Stimulated activated CD4-positive, alpha-beta T cell treated with anti-CD3 and anti-CD28 coated beads, TNF-alpha, amount 100 ng/mL, for 48 hours (primary cell): ENCODE data around the gene SLC7A7.
"Not testable (repeated sequence)": the region's sequence is repeated elsewhere in the genome, so short reads cannot be mapped to it uniquely, and the experiment has no call there.

ENCODE experiments used
- DNase-seq, 3 donors: peaks; one replicate each; pipeline ENCODE4 v3.0.0-alpha.2; 2020; ENCODE audit warnings: low read depth in 3 of 3

The SLC7A7 gene

DNA sequence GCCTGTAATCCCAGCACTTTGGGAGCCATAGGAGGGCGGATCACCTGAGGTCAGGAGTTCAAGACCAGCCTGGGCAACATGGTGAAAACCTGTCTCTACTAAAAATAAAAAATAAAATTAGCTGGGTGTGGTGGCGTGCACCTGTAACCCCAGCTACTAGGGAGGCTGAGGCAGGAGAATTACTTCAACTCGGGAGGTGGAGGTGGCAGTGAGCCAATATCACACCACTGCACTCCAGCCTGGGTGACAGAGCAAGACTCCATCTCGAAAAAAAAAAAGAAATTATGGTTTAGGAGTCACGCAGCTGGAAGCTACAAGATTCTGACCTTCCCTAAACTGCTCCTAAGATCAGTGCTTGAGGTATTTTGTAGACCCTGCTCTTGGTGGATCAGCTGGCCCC is 21.7 kb downstream of the SLC7A7 start:
- not testable (repeated sequence) for DNase-seq

DNA sequence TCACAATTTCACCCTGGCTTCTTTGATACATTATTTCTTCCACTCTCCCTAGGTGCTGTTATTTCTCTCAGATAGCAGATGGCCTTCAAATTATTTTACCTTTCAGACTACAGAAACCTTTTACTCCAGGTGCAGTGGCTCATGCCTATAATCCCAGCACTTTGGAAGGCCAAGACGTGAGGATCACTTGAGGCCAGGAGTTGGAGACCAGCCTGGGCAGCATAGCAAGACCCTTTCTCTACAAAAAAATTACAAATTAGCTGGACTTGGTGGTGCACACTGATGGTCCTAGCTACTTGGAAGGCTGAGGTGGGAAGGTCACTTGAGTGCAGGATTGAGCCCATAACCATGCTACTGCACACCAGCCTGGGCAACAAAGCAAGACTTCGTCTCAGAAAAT is 23.1 kb downstream of the SLC7A7 start:
- DNase-seq: no peak

DNA sequence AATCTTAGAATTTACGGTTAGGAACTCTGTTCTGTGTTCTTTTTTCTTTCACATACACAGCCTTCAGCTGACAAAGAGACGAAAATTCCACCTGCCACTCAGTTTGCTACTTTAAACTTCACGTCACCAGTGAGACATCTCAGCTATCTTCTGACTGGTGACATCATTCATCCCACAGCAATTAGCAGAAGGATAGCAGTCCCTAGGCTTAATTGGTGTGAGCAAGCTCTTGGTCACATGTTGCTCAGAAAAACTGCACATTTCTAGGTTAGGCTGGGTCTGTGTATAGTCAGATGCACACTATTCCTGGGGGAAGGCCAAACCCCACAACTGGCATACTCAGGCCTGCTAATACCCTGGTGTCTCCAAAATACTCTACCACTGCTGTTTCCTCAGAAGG is 23.9 kb downstream of the SLC7A7 start:
- no peak for DNase-seq

DNA sequence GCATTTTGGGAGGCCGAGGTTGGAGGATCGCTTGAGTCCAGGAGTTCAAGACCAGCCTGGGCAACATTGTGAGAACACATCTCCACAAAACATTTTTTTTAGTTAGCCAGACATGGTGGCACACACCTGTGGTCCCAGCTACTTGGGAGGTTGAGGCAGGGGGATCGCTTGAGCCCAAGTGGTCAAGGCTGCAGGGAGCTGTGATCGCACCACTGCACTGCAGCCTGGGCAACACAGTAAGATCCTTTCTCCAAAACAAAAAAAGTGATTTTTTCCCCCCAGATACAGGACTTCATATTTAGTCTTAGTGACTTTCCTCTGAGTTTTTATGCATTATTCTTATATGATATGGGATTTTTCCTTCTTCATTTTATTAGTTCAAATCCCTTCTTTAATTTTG is 28.6 kb downstream of the SLC7A7 start:
- no peak for DNase-seq

DNA sequence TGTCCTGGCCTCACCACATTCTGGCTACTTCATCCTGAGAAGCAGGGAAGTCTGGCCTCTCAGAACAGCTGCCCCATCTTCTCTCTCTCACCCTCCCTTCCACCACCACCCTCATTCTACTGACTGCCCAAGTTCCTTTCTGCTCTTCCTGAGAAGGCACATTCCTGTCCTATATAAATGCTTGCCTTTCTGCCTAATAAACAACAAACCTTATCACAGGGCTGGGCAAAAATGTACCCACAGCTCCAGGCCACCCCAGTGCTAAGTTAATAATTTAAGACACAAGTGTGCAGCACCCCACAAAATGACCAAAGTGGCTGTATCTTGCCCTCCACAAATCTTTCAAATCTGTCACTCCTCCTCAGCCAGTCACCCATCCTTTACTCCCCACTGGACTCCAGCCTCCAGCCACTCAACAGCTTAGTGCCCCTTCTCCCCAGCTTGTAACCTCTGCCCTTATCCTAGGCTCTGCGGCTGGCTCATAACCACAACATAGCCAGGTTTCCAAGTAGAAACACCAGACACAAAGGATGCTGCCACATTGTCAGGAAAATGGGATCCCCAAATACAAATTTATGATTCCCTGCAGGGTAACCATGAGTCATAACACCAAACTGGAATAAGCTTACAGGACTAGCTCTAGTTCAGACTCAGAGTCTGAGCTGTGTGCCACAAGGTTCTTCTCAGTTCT is 33.8 kb downstream of the SLC7A7 start:
- DNase-seq: no peak

DNA sequence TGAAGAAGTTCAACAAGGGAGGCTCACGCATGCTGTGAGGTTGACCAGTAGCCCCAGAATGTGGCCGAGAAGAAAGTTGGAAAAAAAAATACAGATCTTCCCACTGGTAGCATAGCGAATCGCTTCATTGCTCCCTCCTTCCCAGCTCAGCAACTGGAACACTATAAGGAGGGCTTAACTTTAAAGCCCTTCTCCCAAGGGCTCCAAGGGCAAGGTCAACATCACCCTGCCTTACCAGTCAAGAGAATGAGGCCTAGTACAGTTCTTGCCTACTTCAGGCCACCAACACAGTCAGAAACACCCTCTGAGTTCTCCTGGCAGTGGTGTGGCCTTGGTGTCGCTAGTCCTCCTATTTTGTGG is 34.3 kb downstream of the SLC7A7 start:
- no peak for DNase-seq

DNA sequence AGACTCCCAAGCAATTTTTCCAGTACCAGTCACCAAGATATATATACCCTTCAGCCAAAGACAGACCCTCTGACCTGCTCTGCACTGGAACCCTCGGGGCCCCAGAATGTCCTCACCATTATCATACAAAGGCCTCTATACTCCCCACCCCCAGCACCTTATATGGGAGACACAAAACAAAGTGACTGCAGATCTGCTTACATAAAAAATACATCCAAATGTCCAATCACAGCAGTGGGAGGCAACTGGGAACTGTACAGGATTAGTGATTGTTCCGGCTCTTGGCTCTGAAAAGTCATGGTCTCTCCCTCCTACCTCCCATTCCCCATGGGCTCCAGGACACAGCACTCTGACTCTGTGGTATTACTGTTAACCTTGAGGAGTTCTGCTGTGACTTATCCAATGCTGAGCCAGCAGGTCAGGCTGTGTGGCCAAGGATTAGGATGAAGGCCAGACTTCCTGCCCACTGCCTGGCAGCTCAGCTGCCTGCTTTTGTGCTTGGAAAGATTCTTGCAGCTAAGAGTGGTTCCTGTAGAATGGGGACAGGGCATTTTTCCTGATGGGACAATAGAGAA is 35.0 kb downstream of the SLC7A7 start:
- no peak for DNase-seq

DNA sequence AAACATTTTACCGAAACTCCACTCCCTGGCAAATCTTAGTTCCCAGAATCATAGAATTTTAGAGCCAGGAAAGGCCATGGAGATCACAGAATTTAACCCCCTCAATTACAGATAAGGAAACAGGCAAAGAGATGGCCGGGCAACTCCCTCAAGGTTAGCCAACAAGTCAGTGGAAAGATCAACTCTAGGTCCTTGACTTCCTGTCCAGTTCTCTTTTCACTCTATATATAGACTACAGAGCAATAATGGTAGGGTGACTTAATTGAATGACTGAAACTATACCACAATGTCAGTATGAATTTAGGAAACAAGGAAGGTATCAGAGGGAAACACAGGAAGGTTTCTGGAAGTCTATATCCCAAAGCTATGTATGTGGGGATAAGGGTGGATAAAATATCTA is 37.2 kb downstream of the SLC7A7 start:
- DNase-seq: no peak

DNA sequence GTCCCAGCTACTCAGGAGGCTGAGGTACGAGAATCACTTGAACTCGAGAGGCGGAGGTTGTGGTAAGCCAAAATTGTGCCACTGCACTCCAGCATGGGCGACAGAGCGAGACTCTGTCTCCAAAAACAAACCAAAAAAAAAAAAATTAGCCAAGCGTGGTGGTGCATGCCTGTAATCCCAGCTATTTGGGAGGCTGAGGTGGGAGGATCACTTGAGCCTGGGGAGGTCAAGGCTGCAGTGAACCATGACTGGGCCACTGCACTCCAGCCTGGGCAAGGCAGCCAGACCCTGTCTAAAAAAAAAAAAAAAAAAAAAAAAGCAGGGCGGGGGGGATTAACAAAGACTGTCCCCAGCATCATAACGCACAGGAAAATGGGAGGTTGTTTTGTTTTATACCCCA is 38.4 kb downstream of the SLC7A7 start:
- not testable (repeated sequence) for DNase-seq

DNA sequence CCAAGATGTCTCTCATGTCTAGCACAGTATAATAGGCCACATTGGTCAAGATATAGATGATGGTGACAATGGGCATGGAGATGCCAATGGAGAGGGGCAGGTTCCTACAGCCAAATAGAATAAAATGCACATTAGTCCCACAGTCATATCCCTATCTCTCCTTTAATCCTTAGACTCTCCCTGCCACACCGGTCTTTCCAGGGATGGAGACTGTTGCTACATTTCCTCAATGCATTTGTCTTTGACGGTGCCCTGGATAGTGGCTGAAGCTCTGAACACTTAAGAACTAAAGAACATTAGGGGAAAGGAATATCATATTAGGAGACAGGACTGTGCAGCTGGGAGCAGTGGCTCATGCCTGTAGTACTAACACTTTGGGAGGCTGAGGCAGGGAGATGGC is 39.0 kb downstream of the SLC7A7 start:
- no peak for DNase-seq

DNA sequence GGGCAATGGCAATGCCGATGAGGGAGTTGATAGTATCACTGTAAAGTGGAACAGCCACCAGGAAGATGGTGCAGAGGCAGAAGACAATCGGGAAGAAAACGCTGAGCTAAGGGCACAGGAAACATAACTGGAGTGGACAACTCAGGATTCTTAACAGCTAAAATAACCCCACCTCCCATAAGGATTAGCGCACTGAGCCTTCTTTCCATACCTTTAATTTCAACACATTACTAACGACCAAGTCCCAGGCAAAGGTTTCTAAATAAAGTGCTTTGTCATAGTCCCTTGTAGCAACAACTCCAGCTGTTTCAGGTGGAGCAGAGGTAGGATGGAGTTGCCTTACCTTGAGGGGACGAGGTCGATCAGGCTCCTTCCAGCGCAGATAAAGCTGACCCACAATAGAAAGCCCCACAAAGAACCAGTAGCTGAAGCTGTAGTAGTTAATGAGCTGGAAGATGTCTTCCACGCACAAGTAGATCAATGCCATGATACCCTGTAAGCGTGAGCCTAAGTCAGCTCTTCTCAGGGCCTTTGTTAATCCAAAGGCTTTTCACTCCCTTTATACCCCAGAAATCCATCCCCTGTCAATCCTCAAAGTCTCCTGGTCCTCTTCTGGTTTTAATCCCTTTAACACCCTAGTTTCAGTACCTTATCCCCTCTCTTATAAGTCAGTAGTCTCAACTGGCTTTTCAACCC is 41.1 kb downstream of the SLC7A7 start:
- no peak for DNase-seq

DNA sequence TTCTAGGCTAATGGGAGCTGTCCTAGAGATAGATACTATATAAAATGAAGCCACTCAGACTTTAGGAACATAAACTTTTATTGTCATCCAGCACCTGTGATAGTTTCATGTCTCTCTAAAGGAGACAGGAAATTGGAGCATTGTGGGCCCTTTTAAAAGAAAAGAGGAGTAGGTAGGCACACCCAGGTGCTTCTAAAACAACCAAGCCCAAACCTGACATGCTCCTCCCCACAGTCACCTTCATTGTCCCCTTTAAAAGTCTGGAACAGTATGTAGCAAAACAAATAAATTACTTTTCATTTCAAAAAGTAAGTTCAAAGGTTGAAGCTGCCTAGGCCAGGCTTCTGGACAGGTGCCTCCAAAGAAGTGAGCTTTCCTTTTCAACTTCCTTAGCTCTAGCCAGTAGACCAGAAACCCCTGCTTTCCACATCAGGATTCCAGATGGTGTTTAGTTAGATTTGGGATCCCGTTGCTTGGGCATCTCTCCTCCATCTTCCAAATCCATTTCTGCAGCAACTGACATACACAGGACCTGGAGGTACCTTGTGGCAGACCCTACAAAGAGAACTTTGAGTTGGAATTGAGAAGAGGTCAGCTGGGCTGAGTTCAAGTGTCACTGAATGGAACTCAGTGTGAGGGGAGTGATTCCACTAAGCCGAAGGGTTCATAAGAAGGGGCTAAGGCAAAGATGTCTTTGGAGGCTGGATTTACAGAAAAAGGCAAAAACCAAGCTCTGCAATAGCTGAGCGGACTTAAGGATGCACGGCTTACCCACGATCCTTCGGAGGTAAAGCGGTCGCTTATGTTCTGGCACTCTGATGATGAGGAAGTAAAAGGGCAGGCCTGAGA is 41.8 kb downstream of the SLC7A7 start:
- no peak for DNase-seq

DNA sequence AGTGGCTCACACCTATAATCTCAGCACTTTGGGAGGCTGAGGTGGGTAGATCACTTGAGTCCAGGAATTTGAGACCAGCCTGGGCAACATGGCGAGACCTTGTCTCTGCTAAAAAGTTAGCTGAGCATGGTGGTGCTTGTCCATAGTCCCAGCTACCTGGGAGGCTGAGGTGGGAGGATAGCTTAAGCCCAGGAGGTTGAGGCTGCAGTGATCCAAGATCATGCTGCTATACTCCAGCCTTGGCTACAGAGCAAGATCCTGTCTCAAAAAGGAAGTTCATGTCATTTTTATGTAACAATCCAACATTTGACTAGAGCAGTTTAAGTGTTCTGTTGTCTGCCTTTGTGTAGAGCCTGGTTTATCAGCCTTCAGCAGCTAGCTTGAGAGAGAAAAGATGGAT is 42.5 kb downstream of the SLC7A7 start:
- no peak for DNase-seq

DNA sequence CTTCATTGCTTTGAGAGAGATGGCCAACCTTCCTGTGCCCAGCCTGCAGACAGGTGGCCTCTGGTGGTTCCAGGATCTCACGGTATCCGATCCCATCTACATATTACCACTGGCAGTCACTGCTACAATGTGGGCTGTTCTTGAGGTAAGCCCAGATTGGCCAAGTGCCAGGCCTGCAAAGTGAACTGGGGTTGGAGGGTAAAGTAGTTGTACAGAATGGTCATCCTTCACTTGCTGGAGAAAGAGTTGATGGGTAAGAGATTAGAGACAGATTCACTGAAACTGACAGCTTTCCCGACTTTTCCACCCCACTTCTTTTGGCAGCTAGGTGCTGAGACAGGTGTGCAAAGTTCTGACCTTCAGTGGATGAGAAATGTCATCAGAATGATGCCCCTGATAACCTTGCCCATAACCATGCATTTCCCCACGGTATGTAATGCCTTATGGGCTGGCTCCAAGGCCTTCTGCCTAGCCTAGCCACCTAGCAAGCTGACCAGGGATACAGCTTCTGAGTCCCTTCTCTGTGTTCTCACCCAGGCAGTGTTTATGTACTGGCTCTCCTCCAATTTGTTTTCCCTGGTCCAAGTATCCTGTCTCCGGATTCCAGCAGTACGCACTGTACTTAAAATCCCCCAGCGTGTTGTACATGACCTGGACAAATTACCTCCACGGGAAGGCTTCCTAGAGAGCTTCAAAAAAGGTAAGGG is 44.6 kb downstream of the SLC7A7 start:
- DNase-seq: no peak

DNA sequence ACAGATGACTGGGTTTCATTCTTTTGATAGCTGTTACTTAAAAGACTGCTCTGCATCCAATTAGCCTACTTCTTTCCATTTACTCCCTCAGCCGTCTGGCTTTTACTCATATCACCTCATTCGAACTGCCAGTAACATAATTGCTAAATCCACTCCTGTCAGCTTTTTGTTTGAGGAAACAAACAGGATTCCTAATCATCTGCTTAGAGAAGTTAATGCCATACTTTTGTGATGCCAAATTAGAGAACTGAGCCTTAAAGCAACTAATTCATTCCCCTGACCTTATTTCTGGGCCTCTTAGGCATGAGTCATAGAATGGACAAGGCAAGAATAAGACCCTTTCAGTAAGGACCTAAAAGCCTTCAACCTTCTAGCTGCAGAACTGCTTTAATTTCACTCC is 45.9 kb downstream of the SLC7A7 start:
- DNase-seq: no peak

DNA sequence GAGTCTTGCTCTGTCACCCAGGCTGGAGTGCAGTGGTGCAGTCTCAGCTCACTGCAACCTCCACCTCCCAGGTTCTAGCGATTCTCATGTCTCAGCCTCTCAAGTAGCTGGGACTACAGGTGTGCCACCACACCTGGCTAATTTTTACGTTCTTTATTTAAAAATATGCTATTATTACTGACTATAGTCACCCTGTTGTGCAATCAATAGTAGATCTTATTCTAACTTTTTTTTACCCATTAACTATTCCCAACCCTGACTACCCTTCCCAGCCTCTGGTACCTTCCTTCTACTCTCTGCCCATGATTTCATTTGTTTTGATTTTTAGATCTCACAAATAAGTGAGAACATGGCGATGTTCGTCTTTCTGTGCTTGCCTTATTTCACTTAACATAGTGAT is 46.3 kb downstream of the SLC7A7 start:
- DNase-seq: no peak

DNA sequence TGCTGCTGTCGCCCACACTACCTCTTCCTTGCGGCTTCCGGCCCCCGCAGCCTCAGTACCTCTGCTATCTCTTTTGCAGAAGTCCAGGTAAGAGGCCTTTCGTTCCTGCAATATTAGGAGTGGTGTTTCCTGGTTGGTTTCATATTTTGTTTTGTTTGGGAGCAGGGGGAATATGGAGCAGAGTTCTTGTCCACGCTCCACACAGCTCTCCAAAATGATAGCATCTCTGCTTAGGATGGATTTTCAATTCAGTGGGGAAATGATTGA is 48.0 kb downstream of the SLC7A7 start:
- DNase-seq: peak in 1 of 3 donors; percentile 31

DNA sequence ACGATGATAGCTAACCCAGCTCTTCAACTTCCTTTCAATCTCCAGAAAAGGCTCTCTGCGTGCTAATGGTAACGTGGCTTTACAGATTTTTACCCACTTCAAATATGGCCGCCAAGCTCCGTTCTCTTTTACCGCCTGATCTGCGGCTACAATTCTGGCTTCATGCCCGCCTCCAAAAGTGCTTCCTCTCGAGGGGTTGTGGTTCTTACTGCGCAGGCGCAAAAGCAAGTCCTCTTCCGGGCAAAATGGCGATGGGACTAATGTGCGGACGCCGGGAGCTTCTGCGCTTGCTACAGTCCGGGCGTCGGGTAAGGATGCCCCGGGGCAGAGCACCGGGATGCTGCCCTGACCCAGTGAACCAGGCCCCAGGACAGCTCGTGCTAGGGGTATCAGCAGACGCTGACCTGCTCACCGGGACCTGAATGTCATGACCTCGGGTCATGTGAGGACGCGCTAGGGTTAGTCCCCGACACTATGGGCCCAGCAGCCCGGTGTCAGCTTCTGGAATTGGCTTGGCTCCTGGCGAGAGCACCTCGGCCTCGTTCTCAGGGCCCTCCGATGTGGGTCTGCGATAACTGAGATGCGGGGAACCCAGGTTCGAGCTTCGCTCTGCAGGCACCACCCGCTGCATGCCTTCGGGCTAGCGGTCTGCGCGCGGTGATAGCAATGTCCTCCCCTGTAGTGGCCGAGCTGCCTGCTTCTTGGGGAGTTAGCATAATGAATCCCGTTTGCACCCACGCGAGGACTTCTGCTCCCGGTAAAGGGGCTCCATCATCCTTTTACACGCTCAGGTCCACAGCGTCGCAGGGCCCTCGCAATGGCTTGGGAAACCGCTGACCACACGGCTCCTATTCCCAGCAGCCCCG is 48.5 kb downstream of the SLC7A7 start, which contains the start of gene OXA1L:
TSS of gene OXA1L (plus strand) at position 232 of the 866 bp plus-strand sequence. CDS start at position 246, 14 bp downstream.
- peak; percentile 90 to 93 (median 93) for DNase-seq

DNA sequence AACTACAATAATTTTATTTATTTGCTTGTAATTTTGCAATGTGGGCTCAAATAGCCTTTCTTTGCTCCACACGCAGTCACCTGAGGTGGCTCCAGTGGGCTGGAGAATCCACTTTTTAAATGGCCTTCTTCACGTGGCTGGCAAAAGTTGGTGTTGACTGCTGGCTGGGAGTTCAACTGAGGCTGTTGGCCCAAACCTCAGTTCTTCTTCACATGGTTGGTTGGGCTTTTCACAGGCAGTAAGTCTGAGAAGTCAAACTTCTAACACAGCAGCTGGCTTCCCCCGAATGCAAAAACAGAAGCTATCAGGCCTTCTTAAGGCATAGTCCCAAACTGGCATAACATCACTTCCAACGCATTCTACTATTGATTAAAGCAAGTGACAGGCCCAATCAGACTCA is 50.9 kb downstream of the SLC7A7 start:
- no peak for DNase-seq

DNA sequence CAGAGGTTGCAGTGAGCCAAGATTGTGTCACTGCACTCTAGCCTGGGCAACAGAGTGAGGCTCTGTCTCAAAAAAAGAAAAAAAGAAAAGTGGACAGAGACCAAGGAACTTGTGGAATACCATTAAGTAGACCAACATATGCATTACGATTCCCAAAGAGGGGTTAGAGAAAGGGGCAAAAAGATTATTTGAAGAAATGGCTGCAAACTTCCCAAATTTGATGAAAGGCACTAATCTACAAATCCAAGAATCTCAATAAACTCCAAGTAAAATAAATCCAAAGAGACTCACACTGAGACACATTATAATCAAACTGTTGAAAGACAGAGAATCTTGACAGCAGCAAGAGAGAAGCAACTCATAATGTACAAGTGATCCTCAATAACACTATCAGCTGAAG is 53.5 kb downstream of the SLC7A7 start:
- DNase-seq: no peak
